H9 (cell line): ENCODE measurements around the gene MTMR6. TPM values are rescaled to one million over a fixed set of nuclear protein-coding genes. Genes with fewer than 3 reads are reported as not detected.
A peak's percentile ranks its signal among the peaks of the same experiment; 100 is the strongest.

Experiments used
- DNase-seq: peaks from one replicate; pipeline ENCODE4 v3.0.0-alpha.2; 2017
- H2AFZ ChIP-seq: one replicate; pipeline ENCODE4 v1.6.1; 2013; ENCODE audit warnings: mild to moderate bottlenecking, low read length, control low read depth, moderate library complexity
- H2AK5ac ChIP-seq: 2 replicates; pipeline ENCODE4 v1.6.1; 2013; ENCODE audit warnings: low read length, control low read depth, mixed read lengths; ENCODE audit not compliant: insufficient read length
- H2BK120ac ChIP-seq: one replicate; pipeline ENCODE4 v1.6.1; 2013; ENCODE audit warnings: low read depth, mild to moderate bottlenecking, low read length, control low read depth, inconsistent platforms; ENCODE audit not compliant: poor library complexity, severe bottlenecking
- H2BK12ac ChIP-seq: 2 replicates; pipeline ENCODE4 v1.6.1; 2013; ENCODE audit warnings: low read length, control low read depth, mixed read lengths, low read depth; ENCODE audit not compliant: insufficient read length
- H2BK15ac ChIP-seq: 2 replicates; pipeline ENCODE4 v1.6.1; 2013; ENCODE audit warnings: low read depth, low read length, control low read depth
- H2BK20ac ChIP-seq: one replicate; pipeline ENCODE4 v1.6.1; 2013; ENCODE audit warnings: low read depth, mild to moderate bottlenecking, low read length, control low read depth, inconsistent platforms; ENCODE audit not compliant: poor library complexity, severe bottlenecking
- H2BK5ac ChIP-seq: 2 replicates; pipeline ENCODE4 v1.6.1; 2013; ENCODE audit warnings: low read length, control low read depth, mixed read lengths; ENCODE audit not compliant: insufficient read length
- H3K14ac ChIP-seq: 2 replicates; pipeline ENCODE4 v1.6.1; 2013; ENCODE audit warnings: low read length, control low read depth; ENCODE audit not compliant: insufficient read depth
- H3K18ac ChIP-seq: 2 replicates; pipeline ENCODE4 v1.6.1; 2013; ENCODE audit warnings: low read depth, mild to moderate bottlenecking, mixed read lengths, low read length, control low read depth; ENCODE audit not compliant: insufficient read length
- H3K23ac ChIP-seq: 2 replicates; pipeline ENCODE4 v1.6.1; 2013; ENCODE audit warnings: low read length, control low read depth, mixed read lengths, low read depth; ENCODE audit not compliant: insufficient read length
- H3K23me2 ChIP-seq: 2 replicates; pipeline ENCODE4 v1.6.1; 2013; ENCODE audit warnings: low read depth, mild to moderate bottlenecking, mixed read lengths, low read length, control low read depth; ENCODE audit not compliant: insufficient read length, poor library complexity, severe bottlenecking
- H3K27ac ChIP-seq: 2 replicates; pipeline ENCODE4 v1.5.1; 2013; ENCODE audit warnings: low read length, control low read depth, mixed read lengths, low read depth; ENCODE audit not compliant: insufficient read length
- H3K27me3 ChIP-seq: 2 replicates; pipeline ENCODE4 v1.6.1; 2013; ENCODE audit warnings: low read length, control low read depth, inconsistent platforms; ENCODE audit not compliant: insufficient read depth
- H3K4ac ChIP-seq: 2 replicates; pipeline ENCODE4 v1.6.1; 2013; ENCODE audit warnings: low read depth, mild to moderate bottlenecking, control low read depth, inconsistent platforms, low read length, moderate library complexity
- H3K4me1 ChIP-seq: 2 replicates; pipeline ENCODE4 v1.6.1; 2013; ENCODE audit warnings: low read length, control low read depth, inconsistent platforms; ENCODE audit not compliant: insufficient read depth
- H3K4me2 ChIP-seq: 2 replicates; pipeline ENCODE4 v1.6.1; 2013; ENCODE audit warnings: low read length, control low read depth, mixed read lengths; ENCODE audit not compliant: insufficient read length, insufficient read depth
- H3K56ac ChIP-seq: 2 replicates; pipeline ENCODE4 v1.6.1; 2013; ENCODE audit warnings: low read depth, mild to moderate bottlenecking, mixed read lengths, low read length, control low read depth; ENCODE audit not compliant: insufficient read length
- H3K79me1 ChIP-seq: 2 replicates; pipeline ENCODE4 v1.6.1; 2013; ENCODE audit warnings: low read depth, mild to moderate bottlenecking, moderate library complexity, low read length, control low read depth, inconsistent platforms; ENCODE audit not compliant: insufficient read depth, poor library complexity, severe bottlenecking
- H3K79me2 ChIP-seq: 2 replicates; pipeline ENCODE4 v1.6.1; 2013; ENCODE audit warnings: low read length, control low read depth, inconsistent platforms; ENCODE audit not compliant: insufficient read depth
- H3K9ac ChIP-seq: 2 replicates; pipeline ENCODE4 v1.6.1; 2013; ENCODE audit warnings: low read length, control low read depth, mixed read lengths; ENCODE audit not compliant: insufficient read length; ENCODE audit errors: extremely low read depth
- H3K9me3 ChIP-seq: one replicate; pipeline ENCODE4 v1.6.1; 2013; ENCODE audit warnings: low read depth, low read length, inconsistent platforms; ENCODE audit not compliant: control insufficient read depth
- H3T11ph ChIP-seq: one replicate; pipeline ENCODE4 v1.6.1; 2013; ENCODE audit warnings: mild to moderate bottlenecking, low read length, control low read depth, inconsistent platforms
- H4K20me1 ChIP-seq: one replicate; pipeline ENCODE4 v1.6.1; 2013; ENCODE audit not compliant: control insufficient read depth, insufficient read length, insufficient read depth
- H4K5ac ChIP-seq: 2 replicates; pipeline ENCODE4 v1.6.1; 2013; ENCODE audit warnings: low read depth, mild to moderate bottlenecking, mixed read lengths, low read length, control low read depth; ENCODE audit not compliant: insufficient read length
- H4K8ac ChIP-seq: replicated peaks from 2 replicates; pipeline ENCODE4 v1.6.1; 2013; ENCODE audit warnings: low read length, control low read depth, mixed read lengths, low read depth; ENCODE audit not compliant: insufficient read length
- H4K91ac ChIP-seq: 2 replicates; pipeline ENCODE4 v1.6.1; 2013; ENCODE audit warnings: low read depth, mild to moderate bottlenecking, moderate library complexity, mixed read lengths, low read length, control low read depth; ENCODE audit not compliant: insufficient read length
- H3K27ac Mint-ChIP-seq, 3 experiments: 2 replicates in 2 of 3; 3 replicates in 1 of 3; pipeline ENCODE4 v1.8.0; 2020 to 2021; ENCODE audit warnings: mixed read lengths in 3 of 3, mild to moderate bottlenecking in 1 of 3, moderate library complexity in 1 of 3
- H3K27me3 Mint-ChIP-seq: 2 replicates; pipeline ENCODE4 v1.8.0; 2021; ENCODE audit warnings: low read depth, mild to moderate bottlenecking, moderate library complexity, mixed read lengths
- H3K36me3 Mint-ChIP-seq, 3 experiments: 2 replicates in 2 of 3; 3 replicates in 1 of 3; pipeline ENCODE4 v1.8.0; 2020 to 2021; ENCODE audit warnings: low read depth in 3 of 3, mixed read lengths in 3 of 3; ENCODE audit not compliant: insufficient read depth in 1 of 3
- H3K4me1 Mint-ChIP-seq, 2 experiments: 2 replicates each; pipeline ENCODE4 v1.8.0; 2020; ENCODE audit warnings: mixed read lengths in 2 of 2
- H3K4me3 Mint-ChIP-seq, 2 experiments: 2 replicates in 1 of 2; 3 replicates in 1 of 2; pipeline ENCODE4 v1.8.0; 2020 to 2021; ENCODE audit warnings: mild to moderate bottlenecking in 2 of 2, mixed read lengths in 2 of 2, moderate library complexity in 1 of 2
- H3K9me3 Mint-ChIP-seq, 2 experiments: 2 replicates in 1 of 2; 3 replicates in 1 of 2; pipeline ENCODE4 v1.8.0; 2020; ENCODE audit warnings: mild to moderate bottlenecking in 2 of 2, mixed read lengths in 2 of 2, moderate library complexity in 1 of 2
- CTCF ChIP-seq: fragments of 200-600 bp; sonication (generic); conservative IDR thresholded peaks from 3 replicates; pipeline ENCODE4 v1.8.0; 2021; ENCODE audit warnings: antibody characterized with exemption, mild to moderate bottlenecking
- WGBS: extraction: QIAGEN DNeasy Blood & Tissue Kit; methylation state at CpG from one replicate; pipeline ENCODE4 v1.1.7; 2013; ENCODE audit warnings: missing lambda C conversion rate, low lambda C conversion rate, mixed read lengths; ENCODE audit not compliant: insufficient read length; ENCODE audit errors: extremely low coverage; 5-methylcytosine and 5-hydroxymethylcytosine counted together
- total RNA-seq: library from RNA; stranded (reverse); gene quantifications from 2 replicates; pipeline ENCODE4 v1.2.1, GENCODE V29; 2021

Gene MTMR6
- total RNA-seq, 1 experiment from 2014 or later: 7.0 TPM

DNA sequence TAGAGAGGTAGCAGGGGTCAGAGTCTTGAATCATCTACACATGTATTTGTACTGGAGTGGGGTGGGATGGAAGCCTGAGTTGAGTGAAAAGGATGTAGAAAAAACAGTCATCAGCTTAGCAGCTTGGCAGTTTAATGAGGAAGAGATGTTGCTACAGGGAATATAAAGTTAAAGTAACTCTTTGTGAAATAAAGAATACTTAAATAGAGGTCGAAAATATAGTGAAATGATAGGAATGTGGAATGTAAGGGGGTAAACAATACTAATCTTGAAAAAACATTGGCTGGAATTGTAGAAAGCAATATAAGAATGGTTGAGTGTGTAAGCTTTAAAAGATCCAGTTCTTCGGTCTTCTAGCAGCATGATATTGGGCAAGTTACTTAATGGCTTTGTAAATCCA, 36.8 kb upstream of the MTMR6 start:
- 96% methylated on average over 1 of the region's 2 CpGs for WGBS
- no peak overlapping the region for H2BK20ac ChIP-seq
- Mint-ChIP-seq H3K27me3 (no peaks in the 10 kb centered on the region), H3K4me3 (no peak overlapping the region), H3K4me1 (no peaks in the 10 kb centered on the region), H3K27ac (peak overlapping the region in 1 of 3 experiments; percentile 2; a peak in 3 of 7 replicates), H3K36me3 (peaks cover 2 to 71% (median 56%) of the 10 kb centered on the region in 3 experiments; a peak in 5 of 7 replicates), H3K9me3 (no peaks in the 10 kb centered on the region)
- H3K18ac ChIP-seq: no peak overlapping the region
- no peak overlapping the region for H3K9ac ChIP-seq
- H3K23ac ChIP-seq: no peak overlapping the region
- no peak overlapping the region for H2AK5ac ChIP-seq
- H3K4me1 ChIP-seq: no peaks in the 10 kb centered on the region
- no peak overlapping the region for H3K56ac ChIP-seq
- no peak overlapping the region for H3K27ac ChIP-seq
- H3K4ac ChIP-seq: no peak overlapping the region
- H2BK12ac ChIP-seq: no peak overlapping the region
- no peak overlapping the region for H2BK5ac ChIP-seq
- H3K14ac ChIP-seq: no peak overlapping the region
- no peak overlapping the region for H4K8ac ChIP-seq
- H4K5ac ChIP-seq: no peak overlapping the region
- no peak overlapping the region for H4K91ac ChIP-seq
- H4K20me1 ChIP-seq: no peaks in the 10 kb centered on the region
- H3K79me1 ChIP-seq: no peaks in the 10 kb centered on the region
- H3K9me3 ChIP-seq: no peaks in the 10 kb centered on the region
- no peaks in the 10 kb centered on the region for H3K23me2 ChIP-seq
- H3K4me2 ChIP-seq: no peak overlapping the region
- no peak overlapping the region for H3T11ph ChIP-seq
- H3K27me3 ChIP-seq: no peaks in the 10 kb centered on the region
- H2BK120ac ChIP-seq: no peak overlapping the region
- no peaks in the 10 kb centered on the region for H3K79me2 ChIP-seq
- no peak overlapping the region for H2BK15ac ChIP-seq
- DNase-seq: no peak
- TF ChIP-seq CTCF: no peak
- H2AFZ ChIP-seq: no peak overlapping the region
